Right lobe of liver (tissue), 4 donors: ENCODE measurements around the gene CAST.

Experiments
- POLR2A ChIP-seq: fragments of 450-650 bp; IDR thresholded peaks from one replicate; pipeline ENCODE4 v1.6.1; 2017; ENCODE audit warnings: antibody characterized with exemption, mild to moderate bottlenecking
- TF ChIP-seq, protein P1 (sequence below), 4 donors: fragments of 200-600 bp in 3 of 4; fragments of 450-650 bp in 1 of 4; IDR thresholded peaks; one replicate each; pipeline versions ENCODE4 v1.5.1 to v1.8.0; 2016 to 2022; ENCODE audit warnings: antibody characterized with exemption in 4 of 4, mild to moderate bottlenecking in 2 of 4
- donor health status: DM: no; HTN: no; CAD: no.
- donor health status: DM: no; HTN: no; CAD: no.
- donor health status: DM: no; HTN: yes; CAD: no.

GRCh38 chr5:96671441-96671840 lies 9.3 kb downstream of the CAST start:
- TF ChIP-seq, protein P1, sequence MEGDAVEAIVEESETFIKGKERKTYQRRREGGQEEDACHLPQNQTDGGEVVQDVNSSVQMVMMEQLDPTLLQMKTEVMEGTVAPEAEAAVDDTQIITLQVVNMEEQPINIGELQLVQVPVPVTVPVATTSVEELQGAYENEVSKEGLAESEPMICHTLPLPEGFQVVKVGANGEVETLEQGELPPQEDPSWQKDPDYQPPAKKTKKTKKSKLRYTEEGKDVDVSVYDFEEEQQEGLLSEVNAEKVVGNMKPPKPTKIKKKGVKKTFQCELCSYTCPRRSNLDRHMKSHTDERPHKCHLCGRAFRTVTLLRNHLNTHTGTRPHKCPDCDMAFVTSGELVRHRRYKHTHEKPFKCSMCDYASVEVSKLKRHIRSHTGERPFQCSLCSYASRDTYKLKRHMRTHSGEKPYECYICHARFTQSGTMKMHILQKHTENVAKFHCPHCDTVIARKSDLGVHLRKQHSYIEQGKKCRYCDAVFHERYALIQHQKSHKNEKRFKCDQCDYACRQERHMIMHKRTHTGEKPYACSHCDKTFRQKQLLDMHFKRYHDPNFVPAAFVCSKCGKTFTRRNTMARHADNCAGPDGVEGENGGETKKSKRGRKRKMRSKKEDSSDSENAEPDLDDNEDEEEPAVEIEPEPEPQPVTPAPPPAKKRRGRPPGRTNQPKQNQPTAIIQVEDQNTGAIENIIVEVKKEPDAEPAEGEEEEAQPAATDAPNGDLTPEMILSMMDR (IDR thresholded peaks at IDR 0.05) = no peak
- no peak for TF ChIP-seq POLR2A
